ENCODE data around the gene RPGR.

- TF ChIP-seq ESRRG (CRISPR knock-in tag; IDR thresholded peaks at IDR 0.05) (no peak), ZFP30 (CRISPR knock-in tag; IDR thresholded peaks at IDR 0.05) (no peak), ZFP3 (CRISPR knock-in tag; IDR thresholded peaks at IDR 0.05) (no peak), SNAI2 (CRISPR knock-in tag; IDR thresholded peaks at IDR 0.05) (no peak), GLIS3 (CRISPR knock-in tag; IDR thresholded peaks at IDR 0.05) (no peak), PATZ1 (CRISPR knock-in tag; IDR thresholded peaks at IDR 0.05; ENCODE audit: borderline replicate concordance) (no peak), TSHZ2 (CRISPR knock-in tag; IDR thresholded peaks at IDR 0.05) (no peak), CREB5 (CRISPR knock-in tag; IDR thresholded peaks at IDR 0.05; ENCODE audit: low read depth) (no peak), CSDC2 (CRISPR knock-in tag; IDR thresholded peaks at IDR 0.05) (no peak), RARB (CRISPR knock-in tag; IDR thresholded peaks at IDR 0.05) (no peak), ISL1 (CRISPR knock-in tag; IDR thresholded peaks at IDR 0.05) (no peak), BACH2 (CRISPR knock-in tag; IDR thresholded peaks at IDR 0.05; ENCODE audit: borderline replicate concordance) (no peak)
Measured at GRCh38 chrX:38268011-38268410, 59.3 kb downstream of the RPGR start.
